NCI-H2029 treated with DMSO at 0.1 percent for 48 hours (cell line): Measurements from ENCODE around the gene KIAA1191.
A peak's percentile ranks its signal among the peaks of the same experiment; 100 is the strongest.

ENCODE experiments used
- DNase-seq: peaks from one replicate; lab custom pipeline; 2025; lab: John Stamatoyannopoulos, UW

KIAA1191 gene

DNA sequence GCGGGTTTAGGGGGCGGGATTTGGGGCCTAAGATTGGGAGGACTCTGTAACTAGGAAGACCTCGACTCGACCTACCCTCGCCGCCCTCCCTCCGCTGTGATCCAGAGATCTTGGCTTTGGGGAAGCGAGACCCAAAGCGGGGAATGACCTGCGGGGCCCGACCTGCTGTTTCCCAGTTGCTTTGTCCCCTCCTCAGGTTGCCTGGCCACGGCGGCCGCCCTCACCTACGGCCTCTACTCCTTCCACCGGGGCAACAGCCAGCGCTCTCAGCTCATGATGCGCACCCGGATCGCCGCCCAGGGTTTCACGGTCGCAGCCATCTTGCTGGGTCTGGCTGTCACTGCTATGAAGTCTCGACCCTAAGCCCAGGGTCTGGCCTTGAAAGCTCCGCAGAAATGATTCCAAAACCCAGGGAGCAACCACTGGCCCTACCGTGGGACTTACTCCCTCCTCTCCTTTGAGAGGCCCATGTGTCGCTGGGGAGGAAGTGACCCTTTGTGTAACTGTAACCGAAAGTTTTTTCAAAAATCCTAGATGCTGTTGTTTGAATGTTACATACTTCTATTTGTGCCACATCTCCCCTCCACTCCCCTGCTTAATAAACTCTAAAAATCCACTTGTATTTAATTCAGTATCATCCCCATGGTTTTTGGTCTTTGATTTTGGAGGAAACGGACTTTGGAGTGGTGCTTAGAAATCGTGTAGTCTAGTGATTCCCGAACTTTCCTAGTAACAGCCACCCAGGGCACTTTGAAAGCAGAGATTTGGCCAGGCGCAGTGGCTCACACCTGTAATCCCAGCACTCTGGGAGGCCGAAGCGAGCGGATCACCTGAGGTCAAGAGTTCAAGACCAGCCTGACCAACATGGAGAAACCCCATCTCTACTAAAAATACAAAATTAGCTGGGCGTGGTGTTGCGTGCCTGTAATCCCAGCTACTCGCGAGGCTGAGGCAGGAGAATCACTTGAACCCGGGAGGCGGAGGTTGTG is 27.9 kb upstream of the KIAA1191 start:
- DNase-seq, result no peak

DNA sequence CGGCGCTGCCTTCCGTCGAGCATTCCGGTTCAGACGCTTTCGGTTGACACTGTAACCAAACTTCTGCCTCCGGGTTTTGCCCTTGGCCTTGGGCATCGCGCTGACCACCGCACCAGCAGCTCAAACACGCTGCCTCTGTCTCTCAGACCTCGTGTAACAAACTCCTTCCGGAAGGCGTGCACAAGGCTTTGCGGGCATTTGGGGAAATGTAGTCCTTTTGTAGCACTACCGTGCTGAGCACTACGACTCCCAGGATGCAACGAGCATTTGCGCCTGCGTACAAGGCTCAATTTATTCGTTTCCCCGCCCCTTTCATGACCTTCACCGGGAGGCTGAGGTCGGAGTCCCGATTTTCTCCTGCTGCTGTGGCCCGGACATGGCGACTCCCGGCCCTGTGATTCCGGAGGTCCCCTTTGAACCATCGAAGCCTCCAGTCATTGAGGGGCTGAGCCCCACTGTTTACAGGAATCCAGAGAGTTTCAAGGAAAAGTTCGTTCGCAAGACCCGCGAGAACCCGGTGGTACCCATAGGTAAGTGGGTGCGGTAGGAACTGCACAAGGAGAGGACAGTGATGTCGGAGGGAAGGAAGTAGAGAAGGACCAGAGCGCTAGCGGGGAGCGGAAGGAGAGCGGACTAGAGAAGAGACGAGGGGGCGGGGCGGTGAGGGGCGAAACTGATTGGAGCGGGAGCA is 27.0 kb upstream of the KIAA1191 start, which contains the start of the genes HIGD2A and NOP16:
HIGD2A (plus strand) TSS at position 308 of the 691 bp plus-strand sequence; CDS start at position 377, 69 bp downstream.
NOP16 (minus strand) TSS at position 155 of the 691 bp plus-strand sequence; CDS start at position 96, 59 bp downstream.
- peak; percentile 98 for DNase-seq

DNA sequence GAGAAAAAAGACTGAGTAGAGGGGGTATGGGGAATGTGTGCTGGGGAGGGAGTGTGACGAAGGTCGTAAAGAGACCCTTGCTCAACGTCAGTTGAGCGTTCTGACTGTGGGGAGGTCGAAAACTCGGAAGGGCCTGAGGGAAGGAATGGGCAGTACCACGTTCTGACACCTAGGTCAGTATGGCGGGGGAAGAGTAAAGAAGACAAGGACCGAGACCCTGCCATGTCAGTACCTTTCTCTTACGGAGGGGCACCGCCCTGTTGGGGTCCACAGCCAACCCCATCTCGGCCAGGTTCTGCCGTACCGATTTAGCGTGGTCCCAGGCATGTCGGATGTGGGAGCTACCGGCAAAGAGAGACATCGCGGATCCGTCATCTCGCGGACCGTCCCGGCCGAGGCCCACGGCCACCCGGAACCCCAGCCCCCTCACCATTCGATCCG is 26.5 kb upstream of the KIAA1191 start:
- no peak for DNase-seq

DNA sequence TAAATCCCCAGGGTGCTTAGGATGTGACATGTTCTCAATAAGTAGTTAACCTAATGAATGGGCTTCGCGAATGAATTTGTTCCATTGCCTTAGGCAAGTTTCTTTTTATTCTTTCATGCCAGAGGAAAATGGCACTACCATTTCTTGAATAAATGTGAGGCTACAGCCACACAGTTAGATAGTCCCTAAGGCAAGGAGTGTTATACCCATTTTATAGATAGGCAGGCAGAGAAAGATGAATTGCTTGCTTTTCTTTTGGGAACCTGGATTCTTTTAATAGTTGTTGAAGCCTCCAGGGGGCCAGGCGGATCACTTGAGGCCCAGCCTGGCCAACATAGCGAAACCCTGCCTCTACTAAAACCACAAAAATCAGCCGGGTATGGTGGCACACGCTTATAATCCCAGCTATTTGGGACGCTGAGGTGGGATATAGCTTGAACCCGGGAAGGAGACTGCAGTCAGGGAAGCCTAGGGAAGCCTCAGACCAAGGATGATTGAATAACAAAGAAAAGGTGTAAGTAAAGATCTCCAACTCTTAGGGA is 25.9 kb upstream of the KIAA1191 start:
- no peak for DNase-seq

DNA sequence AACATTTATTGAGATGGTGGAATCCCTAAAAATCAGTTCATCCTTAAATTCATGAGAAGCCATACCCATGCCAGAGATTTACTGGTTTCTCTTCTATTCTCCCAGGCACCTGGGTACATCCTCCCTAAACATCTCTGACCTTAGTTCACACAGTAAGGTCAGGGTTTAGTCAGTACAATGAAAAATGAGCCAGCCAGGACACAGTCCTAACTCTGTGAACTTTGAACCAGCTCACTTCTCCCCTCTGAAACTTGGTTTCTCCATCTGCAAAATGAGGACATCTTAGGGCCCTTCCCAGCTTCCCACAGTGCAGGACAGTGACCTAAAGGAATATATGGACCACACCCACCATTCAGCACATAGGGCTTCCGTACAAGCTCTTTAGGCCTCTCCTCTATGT is 24.9 kb upstream of the KIAA1191 start:
- no peak for DNase-seq

DNA sequence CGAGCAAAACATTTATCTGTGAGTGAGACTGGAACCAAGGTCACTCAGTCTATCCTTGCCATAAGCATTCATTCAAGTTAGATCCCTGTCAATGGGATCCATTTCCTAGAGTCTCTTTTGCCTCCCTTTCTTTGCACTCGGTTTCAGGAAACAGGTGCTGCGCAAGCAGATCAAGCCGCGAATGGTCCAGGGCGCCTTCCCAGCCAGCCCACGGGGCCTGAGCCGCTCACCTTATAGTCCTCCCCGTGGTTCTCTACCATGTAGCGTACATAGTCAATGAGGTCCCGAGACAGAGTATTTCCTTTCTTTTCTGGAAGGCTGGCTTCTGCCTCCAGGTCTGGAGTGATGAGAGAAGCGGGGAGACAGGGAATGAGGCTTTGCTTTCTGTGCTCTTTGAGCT is 23.4 kb upstream of the KIAA1191 start:
- DNase-seq, result no peak

DNA sequence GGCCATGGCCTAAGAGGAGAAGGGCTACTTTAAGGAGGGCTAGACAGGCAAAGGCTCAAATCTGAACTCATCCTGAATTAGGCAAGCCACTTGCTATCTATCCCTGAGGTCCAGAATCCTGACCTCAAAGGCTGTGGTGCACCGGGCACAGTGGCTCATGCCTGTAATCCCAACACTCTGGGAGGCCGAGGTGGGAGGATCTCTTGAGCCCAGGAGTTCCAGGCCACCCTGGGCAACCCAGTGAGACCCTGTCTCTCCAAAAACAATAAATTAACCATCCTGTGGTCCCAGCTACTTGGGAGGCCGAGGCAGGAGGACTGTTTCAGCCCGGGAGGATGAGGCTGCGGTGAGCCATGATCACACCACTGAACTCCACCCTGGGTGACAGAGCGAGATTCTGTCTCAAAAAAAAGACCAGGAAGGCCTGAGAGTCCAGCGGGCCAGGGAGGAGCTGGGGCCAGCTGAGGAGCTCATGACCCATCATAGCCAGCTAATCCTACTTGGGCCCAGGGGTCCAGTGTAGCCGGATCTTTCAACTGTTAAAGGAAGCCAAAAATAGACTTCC is 22.9 kb upstream of the KIAA1191 start:
- DNase-seq, result no peak

DNA sequence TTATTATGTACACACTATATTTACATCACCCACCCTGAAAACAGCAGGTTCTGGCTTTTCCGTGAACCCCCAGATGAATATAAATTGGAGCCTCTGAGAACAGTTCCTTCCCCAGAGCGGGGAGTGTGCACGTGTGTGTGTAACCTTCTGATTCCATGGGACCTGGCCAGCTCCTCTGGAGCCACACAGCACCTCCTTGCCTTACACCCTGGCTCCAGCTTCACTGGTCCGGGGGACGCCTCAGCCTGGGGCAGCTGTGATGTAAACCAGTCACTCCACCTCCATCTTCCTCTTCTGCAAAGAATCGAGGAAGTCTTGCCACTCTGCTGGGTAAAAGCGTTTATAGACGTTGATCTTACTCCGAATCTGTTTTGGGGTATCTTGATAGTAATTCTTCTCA is 22.4 kb upstream of the KIAA1191 start:
- no peak for DNase-seq

DNA sequence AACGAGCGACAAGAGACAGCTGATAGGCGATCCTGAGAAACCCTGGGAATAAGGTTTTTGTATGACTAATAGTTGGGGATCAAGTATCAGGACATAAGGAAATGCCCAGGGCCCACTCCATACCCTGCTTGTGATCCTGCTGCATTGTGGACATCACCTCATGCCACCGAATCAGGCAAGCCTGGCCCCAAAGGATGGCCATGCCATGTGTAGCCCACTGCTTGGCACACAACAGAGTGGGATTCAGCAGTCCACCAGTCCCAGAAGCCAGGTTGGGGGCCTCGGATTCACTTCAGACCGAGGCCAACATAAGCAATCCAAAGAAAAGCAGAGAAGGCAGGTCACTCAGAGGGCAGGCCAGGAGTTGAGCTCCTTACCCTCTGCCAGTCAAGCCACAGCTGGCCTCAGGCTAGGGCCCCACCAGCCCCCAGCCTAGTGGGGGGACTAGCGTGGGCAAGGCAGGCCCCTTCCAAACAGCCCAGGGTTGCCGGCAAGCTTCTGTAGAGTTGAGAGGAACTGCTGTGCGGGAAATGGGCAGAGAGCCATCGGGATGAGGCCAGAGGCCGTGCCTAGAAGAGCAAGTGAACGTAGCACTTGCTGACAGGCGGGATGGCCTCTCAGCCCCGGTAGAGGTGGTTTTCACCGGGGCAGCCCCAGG is 21.8 kb upstream of the KIAA1191 start:
- no peak for DNase-seq

DNA sequence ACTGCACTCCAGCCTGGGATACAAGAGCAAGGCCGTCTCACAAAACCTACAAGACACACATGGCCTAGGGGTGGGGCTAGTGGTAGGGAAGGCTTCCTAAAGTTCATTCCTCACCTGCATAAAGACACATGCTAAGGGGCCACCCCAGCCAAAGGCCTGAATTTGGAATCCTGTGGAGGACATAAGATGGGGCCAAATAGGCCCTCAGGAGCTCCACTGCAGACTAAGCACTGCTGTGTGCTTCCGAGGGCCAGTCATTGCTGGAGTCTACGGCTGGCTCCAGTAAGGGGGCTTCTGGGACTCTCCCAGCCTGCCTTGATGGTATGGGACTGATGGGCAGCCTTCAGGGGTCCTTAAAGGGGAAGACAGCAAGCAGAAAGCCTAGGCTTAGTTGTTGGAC is 21.2 kb upstream of the KIAA1191 start:
- DNase-seq, result no peak

DNA sequence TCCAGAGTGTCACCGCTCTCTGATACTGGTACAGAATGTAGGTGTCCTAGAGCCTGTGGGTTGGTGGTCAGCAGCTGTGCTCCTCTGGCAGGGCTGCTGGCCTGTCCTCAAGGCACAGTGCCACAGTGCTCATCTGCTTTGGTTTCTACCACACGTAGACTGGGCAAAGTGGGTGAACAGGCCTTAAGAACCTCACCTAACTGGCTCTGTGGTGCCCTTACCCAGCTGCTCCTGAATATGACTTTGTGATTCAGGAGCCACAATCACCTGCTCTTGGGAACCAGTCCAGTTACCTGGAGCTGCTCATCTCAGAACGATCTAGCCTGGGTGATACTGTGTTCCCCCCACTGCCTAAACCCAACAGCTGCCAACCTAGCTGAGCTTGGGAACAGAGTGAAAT is 20.4 kb upstream of the KIAA1191 start:
- DNase-seq, result no peak

DNA sequence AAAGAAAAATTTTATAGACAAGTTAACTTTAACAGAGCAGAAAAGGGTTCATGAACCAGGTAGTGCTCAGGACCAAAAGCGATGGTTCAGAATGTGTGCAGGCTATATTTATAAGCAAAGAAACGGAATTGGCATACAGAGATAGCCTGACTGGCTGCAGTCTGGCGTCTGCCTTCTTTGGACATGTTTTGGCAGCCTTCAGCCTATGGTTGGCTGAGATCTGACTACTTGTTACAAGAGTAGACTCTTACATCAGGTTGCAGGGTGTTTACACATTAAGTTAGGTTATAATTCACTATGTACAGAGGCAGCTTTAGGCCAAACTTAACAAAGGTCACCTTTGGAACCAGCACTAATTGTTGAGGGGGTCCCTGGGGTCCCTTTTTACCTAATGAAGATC is 19.9 kb upstream of the KIAA1191 start:
- DNase-seq, result no peak

DNA sequence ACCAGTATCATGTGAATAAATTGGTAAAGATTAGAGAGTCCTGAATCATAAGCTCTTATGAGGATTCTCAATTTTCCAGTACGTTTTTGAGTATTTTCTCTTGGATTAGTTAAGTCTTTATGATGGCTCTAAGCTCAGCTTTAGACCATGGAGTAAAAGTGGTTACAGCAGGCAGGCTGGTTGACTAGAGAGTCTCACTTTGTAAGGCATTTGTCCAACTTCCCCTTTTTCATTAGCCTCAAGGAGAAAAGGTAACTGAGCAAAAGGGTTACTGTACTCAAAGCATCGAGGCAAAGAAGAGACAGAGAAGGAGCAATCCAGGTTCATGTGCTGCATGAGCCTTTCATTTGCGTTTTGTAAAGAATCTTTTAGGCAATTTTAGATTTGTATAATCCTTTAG is 18.3 kb upstream of the KIAA1191 start:
- no peak for DNase-seq

DNA sequence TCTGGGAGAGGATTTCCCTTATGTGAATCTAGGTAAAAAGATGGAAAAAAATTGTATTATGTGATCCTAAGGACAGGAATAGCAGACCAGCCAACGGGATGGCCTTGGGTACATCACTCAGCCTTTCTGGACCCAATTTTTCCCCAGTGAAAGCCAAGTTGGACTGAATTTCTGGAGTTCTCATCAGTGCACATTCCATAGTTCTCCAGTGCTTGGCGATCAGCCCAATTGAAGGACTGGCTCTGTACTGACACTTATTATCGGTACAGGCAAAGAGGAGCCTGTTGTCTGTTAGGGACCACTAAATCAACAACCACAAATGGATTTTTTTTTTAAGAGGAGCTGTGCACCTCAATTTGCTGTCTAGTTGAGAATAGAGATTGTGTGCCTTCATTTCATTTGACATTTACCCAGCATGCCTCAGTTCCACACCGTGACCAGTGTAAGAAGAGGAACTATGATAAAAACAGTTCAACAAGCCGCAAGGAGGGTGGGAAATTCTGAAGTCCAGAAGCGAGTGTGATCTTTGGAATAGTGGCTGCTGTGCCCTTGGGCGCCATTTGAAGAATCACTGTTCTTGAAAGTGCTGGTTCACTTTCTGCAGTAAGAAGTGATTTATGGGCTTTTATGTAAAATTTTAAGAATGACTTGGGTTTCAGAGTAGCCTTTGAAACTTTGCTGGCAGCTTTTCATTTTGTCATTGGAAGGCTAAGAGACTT is 11.7 kb upstream of the KIAA1191 start:
- DNase-seq, result no peak

DNA sequence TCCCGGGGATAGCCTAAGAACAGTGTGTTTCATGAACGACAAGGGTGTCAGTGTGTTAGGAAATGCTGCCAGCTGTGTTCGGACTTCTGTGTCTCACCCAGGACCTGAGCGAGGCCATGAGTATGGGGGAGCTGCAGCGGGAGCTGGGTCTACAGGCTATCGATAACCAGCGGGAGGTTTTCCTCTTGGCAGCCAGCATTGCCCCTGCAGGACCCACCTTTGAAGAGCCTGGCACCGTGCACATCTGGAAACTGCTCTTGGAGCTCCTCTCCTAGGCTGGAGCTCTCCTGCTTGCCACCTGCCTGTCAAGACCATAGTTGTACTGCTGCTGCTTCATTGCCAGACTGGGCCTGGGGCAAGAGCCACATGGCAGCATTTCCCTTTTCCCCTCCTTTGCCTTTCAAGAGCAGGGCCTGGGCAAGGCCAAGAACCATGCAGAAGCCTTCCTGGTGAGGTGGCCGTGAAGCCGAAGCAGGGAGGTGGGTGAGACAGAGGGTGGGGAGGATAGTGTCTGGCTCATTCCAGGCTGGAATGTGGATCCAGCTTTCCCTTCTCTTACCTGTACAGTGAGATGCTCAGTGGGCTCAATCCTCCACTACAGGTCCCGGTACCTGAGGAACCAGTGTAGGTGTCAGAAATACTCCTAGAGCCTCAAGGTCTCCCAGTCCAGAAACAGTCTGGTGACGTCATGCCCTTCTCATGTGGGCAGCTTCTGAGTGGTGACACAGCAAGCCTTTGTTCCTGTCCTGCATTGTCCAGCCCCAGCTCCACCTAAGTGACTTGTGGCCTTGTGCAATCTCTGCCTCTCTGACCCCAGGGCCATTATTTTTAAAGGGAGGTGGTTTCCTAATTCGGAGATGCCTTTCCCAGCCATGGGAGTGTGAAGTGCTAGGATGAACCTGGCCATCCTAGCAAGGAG is 10.3 kb upstream of the KIAA1191 start:
- no peak for DNase-seq

DNA sequence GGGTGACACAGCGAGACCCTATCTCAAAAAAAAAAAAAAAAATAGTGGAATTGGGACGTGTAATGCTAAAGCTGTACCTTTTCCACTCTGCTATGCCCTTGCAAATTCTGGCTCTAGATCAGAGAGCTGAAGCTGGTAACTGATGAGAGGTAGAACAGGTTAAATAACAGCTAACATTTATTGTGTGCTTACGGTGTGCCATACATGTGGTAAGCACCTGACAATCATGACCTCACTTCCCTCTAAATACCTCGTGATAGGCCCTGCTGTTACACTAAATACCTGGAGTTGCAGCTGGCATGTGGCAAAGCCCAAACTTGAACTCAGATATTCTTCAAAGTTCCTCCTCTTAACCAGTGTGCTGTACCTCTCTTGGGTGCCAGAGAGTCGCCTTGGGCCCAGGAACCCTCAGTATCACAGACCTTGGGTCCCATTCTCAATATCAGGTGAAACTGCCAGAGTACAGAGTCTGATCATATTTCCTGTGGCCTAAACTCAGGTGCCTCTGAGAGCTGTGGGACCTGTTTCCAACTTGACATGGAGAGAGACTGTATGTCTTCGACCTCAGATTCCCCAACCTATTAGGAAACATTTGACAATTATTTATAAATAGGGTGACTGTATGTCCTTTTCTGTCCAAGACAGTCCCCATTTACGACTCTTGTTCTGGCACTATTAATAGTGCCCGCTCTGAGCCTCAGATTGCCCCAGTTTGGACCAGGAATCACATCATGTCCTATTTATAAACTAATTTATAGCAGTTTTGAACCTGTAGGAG is 8.6 kb upstream of the KIAA1191 start:
- DNase-seq, result no peak

DNA sequence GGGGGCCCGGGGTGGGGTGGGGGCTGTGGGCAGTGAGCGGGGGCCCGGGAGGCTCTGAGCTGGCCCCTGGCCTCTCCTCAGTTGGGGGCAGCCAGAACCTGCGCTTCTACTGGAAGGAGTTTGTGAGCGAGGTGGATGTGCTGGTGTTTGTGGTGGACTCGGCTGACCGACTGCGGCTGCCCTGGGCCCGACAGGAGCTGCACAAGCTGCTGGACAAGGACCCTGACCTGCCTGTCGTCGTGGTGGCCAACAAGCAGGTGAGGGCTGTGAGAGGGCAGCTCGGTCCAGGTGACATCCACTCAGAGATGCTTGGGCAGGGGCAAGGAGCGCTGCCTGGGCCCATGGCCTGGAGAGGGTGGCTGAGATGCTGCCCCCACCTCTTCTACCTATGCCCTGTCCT is 7.2 kb upstream of the KIAA1191 start:
- no peak for DNase-seq

DNA sequence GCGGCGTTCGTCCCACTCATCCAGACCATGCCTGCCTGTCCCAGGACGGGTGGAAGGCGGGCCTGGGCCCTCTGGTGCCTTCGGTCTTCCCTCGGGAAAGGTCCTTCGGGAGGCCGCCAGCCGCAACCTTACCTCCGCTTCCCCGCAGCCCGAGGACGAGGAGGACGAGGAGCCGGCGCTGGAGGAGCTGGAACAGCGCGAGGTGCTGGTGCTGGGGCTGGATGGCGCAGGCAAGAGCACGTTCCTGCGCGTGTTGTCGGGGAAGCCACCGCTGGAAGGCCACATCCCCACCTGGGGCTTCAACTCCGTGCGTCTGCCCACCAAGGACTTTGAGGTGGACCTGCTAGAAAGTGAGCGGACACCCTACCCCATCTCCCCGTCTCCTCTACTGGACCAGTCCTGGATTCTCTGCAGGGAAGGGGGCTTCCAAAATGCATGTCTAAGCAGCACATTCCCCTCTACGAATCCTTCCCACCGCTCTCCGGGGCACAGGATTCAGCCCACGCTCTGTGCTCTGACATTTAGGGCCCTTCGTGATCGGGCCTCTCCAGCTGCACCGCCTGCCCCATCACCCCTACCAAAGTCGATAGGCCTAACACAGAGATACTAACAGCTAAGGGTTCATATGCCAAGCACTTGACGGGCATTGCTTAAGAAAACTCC is 4.8 kb upstream of the KIAA1191 start:
- no peak for DNase-seq
